Activated CD8-positive, alpha-beta T cell treated with anti-CD3 and anti-CD28 coated beads for 36 hours (primary cell): ENCODE results near the gene RGS4. TPM values are rescaled to one million over a fixed set of nuclear protein-coding genes. Genes with fewer than 3 reads are reported as not detected.

Experiments used
- ATAC-seq: fragments of 200-7000 bp; cut with Tn5 transposase; one replicate; pipeline ENCODE4 v1.10.0; 2021; ENCODE audit warnings: mild to moderate bottlenecking, moderate library complexity
- CTCF ChIA-PET: fragments of 350-600 bp; sonication (Branson Sonifier 250); formaldehyde crosslinking; loops from one replicate; lab custom pipeline; 2021; ENCODE audit warnings: antibody characterized with exemption; lab: Charles Lee
- POLR2A ChIA-PET: fragments of 350-600 bp; sonication (Branson Sonifier 250); formaldehyde crosslinking; loops from one replicate; lab custom pipeline; 2021; ENCODE audit warnings: antibody characterized with exemption; lab: Charles Lee
- DNase-seq: peaks from one replicate; pipeline ENCODE4 v3.0.0-alpha.2; 2020
- H3K27ac Mint-ChIP-seq: one replicate; pipeline ENCODE4 v1.8.0; 2021; ENCODE audit warnings: mild to moderate bottlenecking, mixed read lengths
- H3K27me3 Mint-ChIP-seq: one replicate; pipeline ENCODE4 v1.8.0; 2021; ENCODE audit warnings: mixed read lengths
- H3K36me3 Mint-ChIP-seq: one replicate; pipeline ENCODE4 v1.8.0; 2021; ENCODE audit warnings: low read depth, mixed read lengths
- H3K4me1 Mint-ChIP-seq: one replicate; pipeline ENCODE4 v1.8.0; 2021; ENCODE audit warnings: low read depth, mixed read lengths
- H3K4me3 Mint-ChIP-seq: one replicate; pipeline ENCODE4 v1.8.0; 2021; ENCODE audit warnings: mild to moderate bottlenecking, moderate library complexity, mixed read lengths
- H3K9me3 Mint-ChIP-seq: one replicate; pipeline ENCODE4 v1.8.0; 2021; ENCODE audit warnings: mixed read lengths
- intact Hi-C: fragments of 100-400 bp; cut with micrococcal nuclease; formaldehyde crosslinking; loops from one replicate; pipeline ENCODE4 v1.10.0; 2022
- total RNA-seq, 2 experiments: library from RNA; stranded (reverse); gene quantifications; one replicate each; pipeline ENCODE4 v1.2.3, GENCODE V29; 2021
- TF ChIP-seq, protein P1 (sequence below): fragments of 200-600 bp; IDR thresholded peaks from one replicate; pipeline ENCODE4 v1.8.0; 2022; ENCODE audit warnings: antibody characterized with exemption, mild to moderate bottlenecking

Gene RGS4
- total RNA-seq, 2 experiments from 2014 or later = not detected

DNA sequence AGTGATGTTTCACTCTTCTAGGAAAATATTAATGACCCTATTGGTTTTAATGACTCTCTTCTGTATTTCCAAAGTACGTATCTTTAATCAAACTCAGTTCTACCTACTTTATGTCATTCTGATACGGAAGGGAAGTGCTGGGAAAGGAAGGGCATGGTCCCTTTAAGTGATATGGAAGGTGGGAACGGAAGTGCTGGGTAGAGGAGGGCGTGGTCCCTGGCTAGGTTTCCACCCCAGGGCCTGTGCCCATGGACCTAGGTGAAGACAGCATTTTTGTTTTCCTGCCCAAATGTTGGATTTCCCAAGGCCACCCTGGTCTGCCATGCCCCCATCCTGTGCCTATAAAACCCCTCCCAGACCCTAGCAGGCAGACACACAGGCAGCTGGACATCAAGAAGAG lies 24.0 kb downstream of the RGS4 start:
- CTCF ChIA-PET = no interaction called here

GRCh38 chr1:163093579-163093978 lies 24.4 kb downstream of the RGS4 start:
- H3K4me1 Mint-ChIP-seq = no peaks in the 10 kb centered on the region
- DNase-seq = no peak
- no peaks in the 10 kb centered on the region for H3K9me3 Mint-ChIP-seq
- intact Hi-C loops = no loop called here
- H3K4me3 Mint-ChIP-seq = no peak overlapping the region
- peaks cover 5% of the 10 kb centered on the region for H3K27me3 Mint-ChIP-seq
- H3K36me3 Mint-ChIP-seq = no peaks in the 10 kb centered on the region
- no peak for ATAC-seq
- H3K27ac Mint-ChIP-seq = no peak overlapping the region
- TF ChIP-seq, protein P1, sequence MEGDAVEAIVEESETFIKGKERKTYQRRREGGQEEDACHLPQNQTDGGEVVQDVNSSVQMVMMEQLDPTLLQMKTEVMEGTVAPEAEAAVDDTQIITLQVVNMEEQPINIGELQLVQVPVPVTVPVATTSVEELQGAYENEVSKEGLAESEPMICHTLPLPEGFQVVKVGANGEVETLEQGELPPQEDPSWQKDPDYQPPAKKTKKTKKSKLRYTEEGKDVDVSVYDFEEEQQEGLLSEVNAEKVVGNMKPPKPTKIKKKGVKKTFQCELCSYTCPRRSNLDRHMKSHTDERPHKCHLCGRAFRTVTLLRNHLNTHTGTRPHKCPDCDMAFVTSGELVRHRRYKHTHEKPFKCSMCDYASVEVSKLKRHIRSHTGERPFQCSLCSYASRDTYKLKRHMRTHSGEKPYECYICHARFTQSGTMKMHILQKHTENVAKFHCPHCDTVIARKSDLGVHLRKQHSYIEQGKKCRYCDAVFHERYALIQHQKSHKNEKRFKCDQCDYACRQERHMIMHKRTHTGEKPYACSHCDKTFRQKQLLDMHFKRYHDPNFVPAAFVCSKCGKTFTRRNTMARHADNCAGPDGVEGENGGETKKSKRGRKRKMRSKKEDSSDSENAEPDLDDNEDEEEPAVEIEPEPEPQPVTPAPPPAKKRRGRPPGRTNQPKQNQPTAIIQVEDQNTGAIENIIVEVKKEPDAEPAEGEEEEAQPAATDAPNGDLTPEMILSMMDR = no peak
- POLR2A ChIA-PET = no interaction called here
- CTCF ChIA-PET = no interaction called here

More for the DNA sequence above, 24.0 kb downstream of the RGS4 start:
- H3K27ac Mint-ChIP-seq = no peak overlapping the region
- POLR2A ChIA-PET = no interaction called here
- H3K4me3 Mint-ChIP-seq = no peak overlapping the region
- H3K4me1 Mint-ChIP-seq = no peaks in the 10 kb centered on the region
- no peaks in the 10 kb centered on the region for H3K9me3 Mint-ChIP-seq
- H3K36me3 Mint-ChIP-seq = no peaks in the 10 kb centered on the region
- TF ChIP-seq, protein P1 = no peak
- no peak for DNase-seq
- no peak for ATAC-seq
- intact Hi-C loops = no loop called here
- H3K27me3 Mint-ChIP-seq = peaks cover 5% of the 10 kb centered on the region

GRCh38 chr1:163094182-163094581 lies 25.0 kb downstream of the RGS4 start:
- peaks cover 2% of the 10 kb centered on the region for H3K27me3 Mint-ChIP-seq
- no peaks in the 10 kb centered on the region for H3K4me1 Mint-ChIP-seq
- H3K9me3 Mint-ChIP-seq = no peaks in the 10 kb centered on the region
- ChIA-PET POLR2A (no interaction called here), CTCF (no interaction called here)
- TF ChIP-seq, protein P1 = no peak
- DNase-seq = no peak
- ATAC-seq = no peak
- intact Hi-C loops = no loop called here
- no peak overlapping the region for H3K4me3 Mint-ChIP-seq
- no peak overlapping the region for H3K27ac Mint-ChIP-seq
- H3K36me3 Mint-ChIP-seq = no peaks in the 10 kb centered on the region

DNA sequence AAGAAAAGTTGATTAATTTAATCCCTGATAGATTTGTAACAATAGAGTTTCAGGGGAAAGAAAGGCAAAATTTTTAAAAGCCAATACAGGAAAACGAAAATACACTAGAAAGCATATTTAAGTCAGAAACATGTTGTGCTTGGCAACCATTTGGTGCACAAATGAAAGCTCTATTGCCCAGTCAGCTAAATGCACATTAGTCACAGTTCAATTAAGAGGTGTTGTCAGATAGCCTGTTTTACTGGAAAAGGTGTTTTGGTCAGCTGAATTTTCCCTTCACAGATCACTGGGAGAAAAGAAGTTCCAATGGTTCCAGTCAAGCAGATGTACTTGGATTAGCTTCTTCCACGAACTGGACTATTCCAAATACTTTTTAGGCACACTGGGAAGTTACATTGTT lies 25.4 kb downstream of the RGS4 start:
- H3K4me3 Mint-ChIP-seq = no peak overlapping the region
- peaks cover 2% of the 10 kb centered on the region for H3K27me3 Mint-ChIP-seq
- DNase-seq (no peak), ATAC-seq (no peak)
- ChIA-PET CTCF (no interaction called here), POLR2A (no interaction called here)
- H3K4me1 Mint-ChIP-seq = no peaks in the 10 kb centered on the region
- H3K27ac Mint-ChIP-seq = no peak overlapping the region
- TF ChIP-seq, protein P1 = no peak
- intact Hi-C loops = no loop called here
- no peaks in the 10 kb centered on the region for H3K9me3 Mint-ChIP-seq
- no peaks in the 10 kb centered on the region for H3K36me3 Mint-ChIP-seq

- no peak overlapping the region for H3K4me3 Mint-ChIP-seq
- H3K36me3 Mint-ChIP-seq = no peaks in the 10 kb centered on the region
- H3K4me1 Mint-ChIP-seq = no peaks in the 10 kb centered on the region
- ChIA-PET CTCF (no interaction called here), POLR2A (no interaction called here)
- H3K27me3 Mint-ChIP-seq = peaks cover 3% of the 10 kb centered on the region
- no peak for ATAC-seq
- no peak for DNase-seq
- intact Hi-C loops = no loop called here
- no peaks in the 10 kb centered on the region for H3K9me3 Mint-ChIP-seq
- H3K27ac Mint-ChIP-seq = no peak overlapping the region
- TF ChIP-seq, protein P1 = no peak
Measured at GRCh38 chr1:163095213-163095612, 26.1 kb downstream of the RGS4 start.
